WTC11 (cell line): ENCODE measurements around the gene ATP2A3. TPM values are rescaled to one million over a fixed set of nuclear protein-coding genes. Genes with fewer than 3 reads are reported as not detected.

Source experiments
- ATAC-seq: fragments of 200-7000 bp; cut with Tn5 transposase; 2 replicates; pipeline ENCODE4 v1.10.0; 2021; ENCODE audit warnings: mild to moderate bottlenecking, moderate library complexity
- CTCF ChIA-PET: fragments of 300-600 bp; sonication (Branson Sonifier 250); formaldehyde crosslinking; loops from one replicate; lab custom pipeline; 2021; ENCODE audit warnings: antibody characterized with exemption; lab: Charles Lee
- POLR2A ChIA-PET: fragments of 350-600 bp; sonication (Branson Sonifier 250); formaldehyde crosslinking; loops from one replicate; lab custom pipeline; 2021; ENCODE audit warnings: antibody characterized with exemption; lab: Charles Lee
- DNase-seq: peaks from one replicate; pipeline ENCODE4 v3.0.0; 2021; ENCODE audit warnings: low spot score
- H3K27ac Mint-ChIP-seq: 2 replicates; pipeline ENCODE4 v1.8.0; 2021; ENCODE audit warnings: mixed read lengths
- H3K27me3 Mint-ChIP-seq: 2 replicates; pipeline ENCODE4 v1.8.0; 2021; ENCODE audit warnings: low read depth, mild to moderate bottlenecking, moderate library complexity, mixed read lengths
- H3K36me3 Mint-ChIP-seq: 2 replicates; pipeline ENCODE4 v1.8.0; 2021; ENCODE audit warnings: mixed read lengths
- H3K4me1 Mint-ChIP-seq: 2 replicates; pipeline ENCODE4 v1.8.0; 2022; ENCODE audit warnings: mixed read lengths
- H3K4me3 Mint-ChIP-seq: 2 replicates; pipeline ENCODE4 v1.8.0; 2021; ENCODE audit warnings: mild to moderate bottlenecking, moderate library complexity, mixed read lengths
- H3K9me3 Mint-ChIP-seq: 2 replicates; pipeline ENCODE4 v1.8.0; 2021; ENCODE audit warnings: mixed read lengths
- EMX1 ChIP-seq: fragments of 250-450 bp; sonication (Bioruptor Pico); IDR thresholded peaks from 2 replicates; pipeline ENCODE4 v1.8.0; 2021; ENCODE audit warnings: mild to moderate bottlenecking
- ETV6 ChIP-seq: sonication (generic); formaldehyde crosslinking; IDR thresholded peaks from 2 replicates; pipeline ENCODE4 v1.8.1; 2022; ENCODE audit warnings: mild to moderate bottlenecking, missing genetic modification reagents
- GRHL2 ChIP-seq: fragments of 250-450 bp; sonication (Bioruptor Pico); IDR thresholded peaks from 2 replicates; pipeline ENCODE4 v1.8.0; 2022; ENCODE audit warnings: mild to moderate bottlenecking, moderate library complexity; ENCODE audit not compliant: insufficient replicate concordance, severe bottlenecking
- HMGXB4 ChIP-seq: sonication (generic); formaldehyde crosslinking; IDR thresholded peaks from 2 replicates; pipeline ENCODE4 v1.8.1; 2023; ENCODE audit warnings: mild to moderate bottlenecking, moderate library complexity, missing genetic modification reagents
- IRF1 ChIP-seq: sonication (generic); formaldehyde crosslinking; IDR thresholded peaks from 2 replicates; pipeline ENCODE4 v1.8.0; 2023; ENCODE audit warnings: missing genetic modification reagents
- JAZF1 ChIP-seq: fragments of 250-450 bp; sonication (Bioruptor Pico); IDR thresholded peaks from 2 replicates; pipeline ENCODE4 v1.9.0; 2021; ENCODE audit warnings: moderate library complexity, mild to moderate bottlenecking, inconsistent platforms
- MLX ChIP-seq: sonication (generic); formaldehyde crosslinking; IDR thresholded peaks from 2 replicates; pipeline ENCODE4 v1.8.1; 2023; ENCODE audit warnings: mild to moderate bottlenecking, missing genetic modification reagents, moderate library complexity
- NFE2L1 ChIP-seq: sonication (generic); formaldehyde crosslinking; IDR thresholded peaks from 2 replicates; pipeline ENCODE4 v1.8.1; 2023; ENCODE audit warnings: missing genetic modification reagents
- NFYB ChIP-seq: sonication (generic); formaldehyde crosslinking; conservative IDR thresholded peaks from 2 replicates; pipeline ENCODE4 v1.8.0; 2022; ENCODE audit warnings: low read depth, missing genetic modification reagents
- NR1H2 ChIP-seq: sonication (generic); formaldehyde crosslinking; IDR thresholded peaks from 2 replicates; pipeline ENCODE4 v1.9.0; 2021; ENCODE audit warnings: mild to moderate bottlenecking, moderate library complexity, missing genetic modification reagents
- SMAD4 ChIP-seq: sonication (generic); formaldehyde crosslinking; IDR thresholded peaks from 2 replicates; pipeline ENCODE4 v1.8.0; 2022; ENCODE audit warnings: mild to moderate bottlenecking, missing genetic modification reagents
- SOX15 ChIP-seq: fragments of 250-450 bp; sonication (Bioruptor Pico); IDR thresholded peaks from 2 replicates; pipeline ENCODE4 v1.9.0; 2021; ENCODE audit warnings: mild to moderate bottlenecking
- SP1 ChIP-seq: sonication (generic); formaldehyde crosslinking; conservative IDR thresholded peaks from 2 replicates; pipeline ENCODE4 v1.8.1; 2022; ENCODE audit warnings: missing genetic modification reagents
- TCF7 ChIP-seq: sonication (generic); formaldehyde crosslinking; IDR thresholded peaks from 2 replicates; pipeline ENCODE4 v1.8.0; 2022; ENCODE audit warnings: mild to moderate bottlenecking, low read depth, missing genetic modification reagents, moderate library complexity
- ZNF219 ChIP-seq: sonication (generic); formaldehyde crosslinking; IDR thresholded peaks from 2 replicates; pipeline ENCODE4 v1.8.0; 2023; ENCODE audit warnings: missing genetic modification reagents, mild to moderate bottlenecking, borderline replicate concordance
- ZNF396 ChIP-seq: fragments of 250-450 bp; sonication (Bioruptor Pico); IDR thresholded peaks from 2 replicates; pipeline ENCODE4 v1.8.0; 2021; ENCODE audit warnings: mild to moderate bottlenecking, moderate library complexity, borderline replicate concordance
- total RNA-seq: library from RNA; stranded (reverse); gene quantifications from 3 replicates; pipeline ENCODE4 v1.2.3, GENCODE V29; 2021
- TF ChIP-seq, protein P1 (sequence below): fragments of 250-450 bp; sonication (Bioruptor Pico); IDR thresholded peaks from 2 replicates; pipeline ENCODE4 v1.9.0; 2021; ENCODE audit warnings: mild to moderate bottlenecking
- TF ChIP-seq, protein P2 (sequence below): fragments of 250-450 bp; sonication (Bioruptor Pico); IDR thresholded peaks from 2 replicates; pipeline ENCODE4 v1.8.0; 2021; ENCODE audit warnings: mild to moderate bottlenecking

The ATP2A3 gene
- total RNA-seq, 1 experiment from 2014 or later, result 37.8 TPM

DNA sequence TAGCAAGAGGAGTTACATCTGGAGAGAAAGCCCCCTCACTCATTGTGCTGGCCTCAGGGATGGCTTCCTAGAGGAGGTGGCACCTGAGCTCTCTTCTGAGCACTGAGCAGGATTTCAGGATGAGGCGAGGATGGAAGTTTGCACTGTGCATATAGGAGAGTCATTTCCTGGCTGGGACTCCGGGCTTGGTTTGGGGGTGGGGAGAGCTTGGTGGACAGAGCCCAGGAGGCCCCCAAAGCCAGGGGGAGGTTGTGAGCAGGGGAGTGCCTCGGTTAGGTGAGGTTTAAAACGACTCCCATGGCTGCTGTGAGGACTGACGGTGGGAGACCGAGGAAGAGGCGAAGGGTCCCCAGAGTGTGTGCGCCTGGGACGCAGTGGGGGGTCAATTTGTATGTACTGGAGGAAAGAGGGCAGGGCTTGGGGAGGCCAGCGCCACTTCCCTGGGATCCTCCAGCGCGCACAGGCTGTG, 72.6 kb downstream of the ATP2A3 start:
- Mint-ChIP-seq H3K36me3 (no peaks in the 10 kb centered on the region), H3K9me3 (no peaks in the 10 kb centered on the region), H3K27me3 (peaks cover 7% of the 10 kb centered on the region; the same call in 1 of the 2 replicates), H3K4me3 (peak overlapping the region; percentile 67), H3K27ac (0 out of 2 replicates have a peak overlapping the region, but pooled peaks have one; percentile 2), H3K4me1 (peaks cover 34% of the 10 kb centered on the region)
- ChIA-PET CTCF (interaction anchor here (0.6 to 2.8 kb wide), 5 partner anchors 10 to 48 kb away, joined by 3 to 13 read pairs (median 4); no protein-coding TSS in a partner anchor), POLR2A (no interaction called here)
- DNase-seq (peak; percentile 59), ATAC-seq (no peak)
- no peak for TF ChIP-seq JAZF1 (CRISPR knock-in tag)
- no peak for TF ChIP-seq SOX15 (CRISPR knock-in tag)
- TF ChIP-seq ETV6, result peak; percentile 36; the same call in 1 of the 2 replicates
- TF ChIP-seq, protein P1, sequence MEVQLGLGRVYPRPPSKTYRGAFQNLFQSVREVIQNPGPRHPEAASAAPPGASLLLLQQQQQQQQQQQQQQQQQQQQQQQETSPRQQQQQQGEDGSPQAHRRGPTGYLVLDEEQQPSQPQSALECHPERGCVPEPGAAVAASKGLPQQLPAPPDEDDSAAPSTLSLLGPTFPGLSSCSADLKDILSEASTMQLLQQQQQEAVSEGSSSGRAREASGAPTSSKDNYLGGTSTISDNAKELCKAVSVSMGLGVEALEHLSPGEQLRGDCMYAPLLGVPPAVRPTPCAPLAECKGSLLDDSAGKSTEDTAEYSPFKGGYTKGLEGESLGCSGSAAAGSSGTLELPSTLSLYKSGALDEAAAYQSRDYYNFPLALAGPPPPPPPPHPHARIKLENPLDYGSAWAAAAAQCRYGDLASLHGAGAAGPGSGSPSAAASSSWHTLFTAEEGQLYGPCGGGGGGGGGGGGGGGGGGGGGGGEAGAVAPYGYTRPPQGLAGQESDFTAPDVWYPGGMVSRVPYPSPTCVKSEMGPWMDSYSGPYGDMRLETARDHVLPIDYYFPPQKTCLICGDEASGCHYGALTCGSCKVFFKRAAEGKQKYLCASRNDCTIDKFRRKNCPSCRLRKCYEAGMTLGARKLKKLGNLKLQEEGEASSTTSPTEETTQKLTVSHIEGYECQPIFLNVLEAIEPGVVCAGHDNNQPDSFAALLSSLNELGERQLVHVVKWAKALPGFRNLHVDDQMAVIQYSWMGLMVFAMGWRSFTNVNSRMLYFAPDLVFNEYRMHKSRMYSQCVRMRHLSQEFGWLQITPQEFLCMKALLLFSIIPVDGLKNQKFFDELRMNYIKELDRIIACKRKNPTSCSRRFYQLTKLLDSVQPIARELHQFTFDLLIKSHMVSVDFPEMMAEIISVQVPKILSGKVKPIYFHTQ (CRISPR knock-in tag), result no peak
- TF ChIP-seq NR1H2, result no peak
- no peak for TF ChIP-seq NFE2L1 (CRISPR knock-in tag)

- Mint-ChIP-seq H3K4me1 (peaks cover 34% of the 10 kb centered on the region), H3K4me3 (peak overlapping the region; percentile 67; the same call in 1 of the 2 replicates), H3K27ac (no peak overlapping the region; the same call in 1 of the 2 replicates), H3K9me3 (no peaks in the 10 kb centered on the region), H3K36me3 (no peaks in the 10 kb centered on the region), H3K27me3 (peaks cover 7% of the 10 kb centered on the region; the same call in 1 of the 2 replicates)
- ChIA-PET POLR2A (no interaction called here), CTCF (interaction anchor here (0.6 to 2.8 kb wide), 8 partner anchors 9 to 153 kb away, joined by 3 to 13 read pairs (median 3); partner anchors contain the start of gene NCBP3)
- TF ChIP-seq MLX (CRISPR knock-in tag) (no peak), GRHL2 (CRISPR knock-in tag) (no peak), EMX1 (CRISPR knock-in tag) (no peak), TCF7 (no peak), IRF1 (CRISPR knock-in tag) (no peak), ZNF396 (CRISPR knock-in tag) (no peak), SP1 (no peak), NFYB (CRISPR knock-in tag) (no peak), HMGXB4 (CRISPR knock-in tag) (no peak), SMAD4 (CRISPR knock-in tag) (no peak), ZNF219 (CRISPR knock-in tag) (no peak)
- TF ChIP-seq, protein P2, sequence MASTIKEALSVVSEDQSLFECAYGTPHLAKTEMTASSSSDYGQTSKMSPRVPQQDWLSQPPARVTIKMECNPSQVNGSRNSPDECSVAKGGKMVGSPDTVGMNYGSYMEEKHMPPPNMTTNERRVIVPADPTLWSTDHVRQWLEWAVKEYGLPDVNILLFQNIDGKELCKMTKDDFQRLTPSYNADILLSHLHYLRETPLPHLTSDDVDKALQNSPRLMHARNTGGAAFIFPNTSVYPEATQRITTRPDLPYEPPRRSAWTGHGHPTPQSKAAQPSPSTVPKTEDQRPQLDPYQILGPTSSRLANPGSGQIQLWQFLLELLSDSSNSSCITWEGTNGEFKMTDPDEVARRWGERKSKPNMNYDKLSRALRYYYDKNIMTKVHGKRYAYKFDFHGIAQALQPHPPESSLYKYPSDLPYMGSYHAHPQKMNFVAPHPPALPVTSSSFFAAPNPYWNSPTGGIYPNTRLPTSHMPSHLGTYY, result no peak
- no peak for ATAC-seq
- DNase-seq, result no peak
Observed at GRCh38 chr17:3890878-3891219, 73.4 kb downstream of the ATP2A3 start.
